GM21717 (cell line): ENCODE measurements around the gene PPP3CA.
"Not testable (repeated sequence)": the region's sequence is repeated elsewhere in the genome, so short reads cannot be mapped to it uniquely, and the experiment has no call there.

Source experiments
- ATAC-seq: cut with Tn5 transposase; IDR thresholded peaks from one replicate; pipeline ENCODE4 v1.9.1; 2021; ENCODE audit warnings: mild to moderate bottlenecking, moderate library complexity; ENCODE audit not compliant: unreplicated experiment

Gene PPP3CA

GRCh38 chr4:101104312-101105052, 242.8 kb downstream of the PPP3CA start:
- peak; percentile 46 for ATAC-seq

GRCh38 chr4:101103381-101104142, 243.8 kb downstream of the PPP3CA start:
- ATAC-seq, result peak; percentile 89

- ATAC-seq, result no peak
Observed at GRCh38 chr4:101102114-101102742, 245.1 kb downstream of the PPP3CA start.

- no peak for ATAC-seq
Observed at GRCh38 chr4:101101072-101101471, 246.3 kb downstream of the PPP3CA start.

- ATAC-seq, result no peak
Observed at GRCh38 chr4:101098666-101099400, 248.5 kb downstream of the PPP3CA start.

GRCh38 chr4:101092609-101093008, 254.7 kb downstream of the PPP3CA start:
- ATAC-seq, result not testable (repeated sequence)

- no peak for ATAC-seq
Observed at GRCh38 chr4:101089168-101089567, 258.2 kb downstream of the PPP3CA start.

- ATAC-seq, result no peak
Observed at GRCh38 chr4:101086801-101087586, 260.3 kb downstream of the PPP3CA start.

GRCh38 chr4:101083131-101083530, 264.2 kb downstream of the PPP3CA start:
- no peak for ATAC-seq

- ATAC-seq, result no peak
Observed at GRCh38 chr4:101081695-101082369, 265.5 kb downstream of the PPP3CA start.

- no peak for ATAC-seq
Observed at GRCh38 chr4:101081166-101081565, 266.2 kb downstream of the PPP3CA start.

- no peak for ATAC-seq
Observed at GRCh38 chr4:101078950-101079349, 268.4 kb downstream of the PPP3CA start.

- ATAC-seq, result no peak
Observed at GRCh38 chr4:101076032-101076431, 271.3 kb downstream of the PPP3CA start.

- no peak for ATAC-seq
Observed at GRCh38 chr4:101075536-101075935, 271.8 kb downstream of the PPP3CA start.

- no peak for ATAC-seq
Observed at GRCh38 chr4:101074326-101074725, 273.0 kb downstream of the PPP3CA start.

- no peak for ATAC-seq
Observed at GRCh38 chr4:101071241-101071640, 276.1 kb downstream of the PPP3CA start.

- no peak for ATAC-seq
Observed at GRCh38 chr4:101068115-101068514, 279.2 kb downstream of the PPP3CA start.

- no peak for ATAC-seq
Observed at GRCh38 chr4:101067383-101067782, 279.9 kb downstream of the PPP3CA start.

- no peak for ATAC-seq
Observed at GRCh38 chr4:101066626-101067170, 280.6 kb downstream of the PPP3CA start.
